Neuronal stem cell (in vitro differentiated cells): ENCODE data around the gene MCRIP2.

ENCODE experiments used
- DNase-seq: peaks from one replicate; pipeline ENCODE4 v3.0.0-alpha.2; 2013; ENCODE audit warnings: low spot score
- H2AFZ ChIP-seq: one replicate; pipeline ENCODE4 v1.6.1; 2013; ENCODE audit warnings: mild to moderate bottlenecking, low read length, inconsistent platforms
- H2AK5ac ChIP-seq: 2 replicates; pipeline ENCODE4 v1.6.1; 2013; ENCODE audit warnings: low read depth, mild to moderate bottlenecking, inconsistent platforms, low read length, moderate library complexity, mixed read lengths
- H2BK120ac ChIP-seq: 2 replicates; pipeline ENCODE4 v1.6.1; 2013; ENCODE audit warnings: low read depth, mild to moderate bottlenecking, inconsistent platforms, low read length, moderate library complexity, mixed read lengths
- H2BK12ac ChIP-seq: one replicate; pipeline ENCODE4 v1.6.1; 2013; ENCODE audit warnings: low read length, inconsistent platforms
- H2BK15ac ChIP-seq: 2 replicates; pipeline ENCODE4 v1.6.1; 2013; ENCODE audit warnings: mild to moderate bottlenecking, low read length, inconsistent platforms, mixed read lengths
- H2BK5ac ChIP-seq: one replicate; pipeline ENCODE4 v1.6.1; 2013; ENCODE audit warnings: inconsistent platforms, mild to moderate bottlenecking, low read length, moderate library complexity
- H3K14ac ChIP-seq: one replicate; pipeline ENCODE4 v1.6.1; 2013; ENCODE audit warnings: low read length, inconsistent platforms
- H3K18ac ChIP-seq: 2 replicates; pipeline ENCODE4 v1.6.1; 2013; ENCODE audit warnings: low read length, inconsistent platforms
- H3K23ac ChIP-seq: 2 replicates; pipeline ENCODE4 v1.6.1; 2013; ENCODE audit warnings: low read depth, mild to moderate bottlenecking, mixed read lengths, low read length, inconsistent platforms; ENCODE audit not compliant: poor library complexity
- H3K27ac ChIP-seq: replicated peaks from 3 replicates; pipeline ENCODE4 v1.5.1; 2013; ENCODE audit warnings: low read length, inconsistent platforms
- H3K27me3 ChIP-seq, 3 experiments: 2 replicates each; pipeline ENCODE4 v1.6.1; 2013; ENCODE audit warnings: low read length in 3 of 3, mild to moderate bottlenecking in 2 of 3, inconsistent platforms in 1 of 3, low read depth in 1 of 3, mixed read lengths in 1 of 3, moderate library complexity in 1 of 3; ENCODE audit not compliant: control insufficient read depth in 3 of 3, insufficient read depth in 3 of 3
- H3K36me3 ChIP-seq, 2 donors: replicated peaks in 1 of 2; 2 replicates each; pipeline ENCODE4 v1.6.1; 2013; ENCODE audit warnings: low read length in 2 of 2; ENCODE audit not compliant: control insufficient read depth in 2 of 2, insufficient read depth in 2 of 2
- H3K4ac ChIP-seq: 2 replicates; pipeline ENCODE4 v1.6.1; 2013; ENCODE audit warnings: inconsistent platforms, mild to moderate bottlenecking, low read length, moderate library complexity
- H3K4me1 ChIP-seq, 2 donors: 1 replicate in 1 of 2; 2 replicates in 1 of 2; pipeline ENCODE4 v1.6.1; 2013; ENCODE audit warnings: low read length in 2 of 2, low read depth in 1 of 2; ENCODE audit not compliant: control insufficient read depth in 2 of 2, insufficient read depth in 1 of 2
- H3K4me2 ChIP-seq: one replicate; pipeline ENCODE4 v1.6.1; 2013; ENCODE audit warnings: mild to moderate bottlenecking, low read length, inconsistent platforms; ENCODE audit not compliant: insufficient read depth, poor library complexity, severe bottlenecking
- H3K4me3 ChIP-seq, 2 donors: 2 replicates each; pipeline ENCODE4 v1.5.1; 2013; ENCODE audit warnings: low read length in 2 of 2, mild to moderate bottlenecking in 2 of 2, inconsistent platforms in 1 of 2, moderate library complexity in 1 of 2
- H3K79me1 ChIP-seq: one replicate; pipeline ENCODE4 v1.6.1; 2013; ENCODE audit warnings: low read depth, mild to moderate bottlenecking, inconsistent platforms, low read length, moderate library complexity
- H3K9ac ChIP-seq: one replicate; pipeline ENCODE4 v1.6.1; 2013; ENCODE audit warnings: mild to moderate bottlenecking, low read depth, low read length, inconsistent platforms; ENCODE audit not compliant: poor library complexity
- H3K9me3 ChIP-seq, 2 donors: replicated peaks in 1 of 2; 2 replicates each; pipeline versions ENCODE3 to v1.6.1; 2013; ENCODE audit warnings: low read length in 2 of 2, mild to moderate bottlenecking in 2 of 2, inconsistent platforms in 1 of 2, low read depth in 1 of 2, mixed read lengths in 1 of 2, moderate library complexity in 1 of 2; ENCODE audit not compliant: control insufficient read depth in 2 of 2, insufficient read depth in 1 of 2
- H4K8ac ChIP-seq: one replicate; pipeline ENCODE4 v1.6.1; 2013; ENCODE audit warnings: low read depth, mild to moderate bottlenecking, inconsistent platforms, low read length, moderate library complexity
- H4K91ac ChIP-seq: one replicate; pipeline ENCODE4 v1.6.1; 2013; ENCODE audit warnings: low read length, low read depth, mild to moderate bottlenecking, inconsistent platforms; ENCODE audit not compliant: poor library complexity
- WGBS, 2 donors: extraction: QIAGEN DNeasy Blood & Tissue Kit; methylation state at CpG; one replicate each; pipeline ENCODE4 v1.1.7; 2013; ENCODE audit warnings: missing lambda C conversion rate in 2 of 2, mixed read lengths in 1 of 2; ENCODE audit not compliant: insufficient read length in 2 of 2, insufficient replicate concordance in 1 of 2; ENCODE audit errors: extremely low coverage in 2 of 2; 5-methylcytosine and 5-hydroxymethylcytosine counted together

The MCRIP2 gene

DNA sequence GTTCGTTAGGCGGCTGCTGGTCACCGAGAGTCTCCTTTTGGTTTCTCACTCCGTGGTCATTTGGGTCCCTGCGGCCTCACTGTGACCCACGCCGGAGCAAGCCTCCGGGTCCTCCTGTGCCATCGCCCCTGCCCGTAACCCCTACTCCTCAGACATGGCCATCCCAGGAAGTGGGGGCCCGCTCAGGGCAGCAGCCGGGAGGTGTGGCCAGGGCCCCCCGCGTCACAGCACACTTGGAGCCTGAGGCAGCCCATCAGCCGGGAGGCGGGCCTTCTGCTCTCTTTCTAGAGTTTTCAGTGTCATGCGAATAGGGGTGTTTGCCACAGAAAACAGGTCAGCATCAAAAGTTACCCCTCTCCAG, 18.7 kb upstream of the MCRIP2 start:
- Histone ChIP-seq H3K23ac (peak overlapping the region; percentile 17), H3K79me1 (peaks cover 9% of the 10 kb centered on the region), H3K9ac (no peak overlapping the region), H3K27ac (no peak overlapping the region), H3K4me2 (no peak overlapping the region), H4K8ac (no peak overlapping the region), H3K4me1 (peaks cover 0 to 7% of the 10 kb centered on the region in 2 donors), H3K4me3 (no peak overlapping the region), H2BK5ac (no peak overlapping the region), H2BK120ac (no peak overlapping the region), H2AFZ (no peak overlapping the region), H3K36me3 (peaks cover 3 to 26% of the 10 kb centered on the region in 2 donors), H2BK15ac (no peak overlapping the region), H3K27me3 (no peaks in the 10 kb centered on the region), H4K91ac (no peak overlapping the region), H3K18ac (peak overlapping the region; percentile 5), H3K9me3 (no peaks in the 10 kb centered on the region), H3K14ac (no peak overlapping the region), H2BK12ac (no peak overlapping the region), H3K4ac (no peak overlapping the region), H2AK5ac (peak overlapping the region; percentile 52)
- no peak for DNase-seq
- WGBS, 2 donors, result no CpG with 5 or more reads among the region's 17 CpGs

DNA sequence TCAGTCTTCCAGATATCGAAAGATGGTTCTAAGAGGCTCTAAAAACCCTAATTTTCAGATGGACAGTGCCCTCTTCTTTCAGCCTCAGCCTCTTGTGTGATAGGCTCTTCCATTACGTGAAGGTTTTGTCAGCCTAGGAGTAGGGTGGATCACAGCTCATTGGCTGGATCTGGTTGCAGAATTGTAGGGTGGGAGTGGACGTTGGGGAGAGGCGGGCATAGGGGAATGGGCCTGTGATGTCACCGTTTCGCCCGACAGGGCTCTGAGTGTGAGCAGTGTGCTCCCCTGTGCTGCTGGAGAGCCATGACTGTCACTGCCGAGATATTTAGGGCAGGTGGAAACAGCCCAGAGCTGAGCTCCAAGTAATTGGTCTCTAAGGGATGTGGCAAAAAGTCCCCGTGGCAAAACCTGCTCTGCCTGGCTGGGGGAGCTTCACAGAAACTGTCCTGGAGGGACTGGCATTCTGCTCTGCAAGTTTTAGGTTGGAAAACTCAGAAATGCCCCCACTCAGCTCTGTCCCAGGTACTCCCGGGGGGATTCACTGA, 17.0 kb upstream of the MCRIP2 start:
- no peak overlapping the region for H3K4me3 ChIP-seq
- no peak overlapping the region for H4K8ac ChIP-seq
- H3K14ac ChIP-seq, result no peak overlapping the region
- WGBS, 2 donors, result no CpG with 5 or more reads among the region's 10 CpGs
- H2AK5ac ChIP-seq, result peak overlapping the region; percentile 52
- peaks cover 8% of the 10 kb centered on the region for H3K79me1 ChIP-seq
- H3K4me2 ChIP-seq, result no peak overlapping the region
- H2BK120ac ChIP-seq, result no peak overlapping the region
- H3K4ac ChIP-seq, result no peak overlapping the region
- H3K4me1 ChIP-seq, result peaks cover 16 to 19% of the 10 kb centered on the region in 2 donors
- H3K9me3 ChIP-seq, result no peaks in the 10 kb centered on the region
- H2BK15ac ChIP-seq, result no peak overlapping the region
- H3K18ac ChIP-seq, result peak overlapping the region; percentile 8
- no peak overlapping the region for H3K23ac ChIP-seq
- H3K36me3 ChIP-seq, result peaks cover 3 to 35% of the 10 kb centered on the region in 2 donors
- no peak overlapping the region for H4K91ac ChIP-seq
- H3K27me3 ChIP-seq, result no peaks in the 10 kb centered on the region
- H2AFZ ChIP-seq, result no peak overlapping the region
- no peak overlapping the region for H2BK12ac ChIP-seq
- H2BK5ac ChIP-seq, result no peak overlapping the region
- no peak for DNase-seq
- H3K9ac ChIP-seq, result no peak overlapping the region
- no peak overlapping the region for H3K27ac ChIP-seq

DNA sequence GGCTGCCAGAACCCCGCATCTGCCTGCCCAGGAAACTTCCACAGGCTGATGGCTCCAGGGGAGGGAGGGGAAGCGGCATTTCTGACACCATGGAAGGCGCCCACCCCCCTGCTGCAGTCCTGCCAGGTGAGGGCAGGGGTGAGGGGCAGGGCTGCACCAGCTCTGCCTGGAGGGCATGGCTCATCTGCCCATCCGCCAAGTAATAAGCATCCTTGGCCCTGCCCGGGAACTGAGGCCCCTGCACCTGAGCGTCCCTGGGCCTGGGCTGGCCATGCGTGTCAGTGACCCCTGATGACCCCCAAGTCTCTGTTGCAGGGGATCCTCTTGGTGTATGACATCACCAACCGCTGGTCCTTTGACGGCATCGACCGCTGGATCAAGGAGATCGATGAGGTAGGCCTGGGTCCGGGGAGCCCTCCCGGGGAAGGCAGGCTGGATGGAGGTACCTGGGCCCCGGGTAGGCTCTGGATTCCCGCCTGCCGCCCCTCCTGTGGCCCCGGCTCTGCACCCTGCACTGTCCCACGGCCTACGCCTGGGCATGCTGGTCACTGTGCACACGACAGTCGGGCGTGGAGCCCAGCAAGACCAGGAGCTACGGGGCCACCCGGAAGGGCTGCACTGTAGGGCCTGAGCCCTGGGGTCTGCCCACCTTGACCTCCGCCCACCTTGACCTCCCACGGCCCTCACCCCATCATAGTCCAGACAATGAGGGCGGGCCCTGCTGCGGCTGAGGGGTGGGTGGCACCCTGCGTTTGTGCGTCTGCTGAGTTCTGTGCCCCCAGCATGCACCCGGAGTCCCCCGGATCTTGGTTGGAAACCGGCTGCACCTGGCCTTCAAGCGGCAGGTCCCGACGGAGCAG, 16.3 kb upstream of the MCRIP2 start:
- no peak for DNase-seq
- no peaks in the 10 kb centered on the region for H3K9me3 ChIP-seq
- no peak overlapping the region for H2AFZ ChIP-seq
- H3K27me3 ChIP-seq, result no peaks in the 10 kb centered on the region
- H3K4ac ChIP-seq, result peak overlapping the region; percentile 37
- H3K4me1 ChIP-seq, result peaks cover 20 to 24% of the 10 kb centered on the region in 2 donors
- H3K18ac ChIP-seq, result no peak overlapping the region
- H2BK12ac ChIP-seq, result no peak overlapping the region
- H3K9ac ChIP-seq, result peak overlapping the region; percentile 50
- H3K14ac ChIP-seq, result no peak overlapping the region
- H2BK15ac ChIP-seq, result no peak overlapping the region
- no peak overlapping the region for H4K8ac ChIP-seq
- peak overlapping the region; percentile 53 for H2BK5ac ChIP-seq
- H3K4me3 ChIP-seq, result no peak overlapping the region
- peak overlapping the region; percentile 79 for H2AK5ac ChIP-seq
- H3K27ac ChIP-seq, result no peak overlapping the region
- peak overlapping the region; percentile 55 for H3K23ac ChIP-seq
- no peak overlapping the region for H4K91ac ChIP-seq
- WGBS, 2 donors, result no CpG with 5 or more reads among the region's 37 CpGs
- no peak overlapping the region for H3K4me2 ChIP-seq
- no peak overlapping the region for H2BK120ac ChIP-seq
- H3K36me3 ChIP-seq, result peaks cover 3 to 35% of the 10 kb centered on the region in 2 donors
- peaks cover 8% of the 10 kb centered on the region for H3K79me1 ChIP-seq

DNA sequence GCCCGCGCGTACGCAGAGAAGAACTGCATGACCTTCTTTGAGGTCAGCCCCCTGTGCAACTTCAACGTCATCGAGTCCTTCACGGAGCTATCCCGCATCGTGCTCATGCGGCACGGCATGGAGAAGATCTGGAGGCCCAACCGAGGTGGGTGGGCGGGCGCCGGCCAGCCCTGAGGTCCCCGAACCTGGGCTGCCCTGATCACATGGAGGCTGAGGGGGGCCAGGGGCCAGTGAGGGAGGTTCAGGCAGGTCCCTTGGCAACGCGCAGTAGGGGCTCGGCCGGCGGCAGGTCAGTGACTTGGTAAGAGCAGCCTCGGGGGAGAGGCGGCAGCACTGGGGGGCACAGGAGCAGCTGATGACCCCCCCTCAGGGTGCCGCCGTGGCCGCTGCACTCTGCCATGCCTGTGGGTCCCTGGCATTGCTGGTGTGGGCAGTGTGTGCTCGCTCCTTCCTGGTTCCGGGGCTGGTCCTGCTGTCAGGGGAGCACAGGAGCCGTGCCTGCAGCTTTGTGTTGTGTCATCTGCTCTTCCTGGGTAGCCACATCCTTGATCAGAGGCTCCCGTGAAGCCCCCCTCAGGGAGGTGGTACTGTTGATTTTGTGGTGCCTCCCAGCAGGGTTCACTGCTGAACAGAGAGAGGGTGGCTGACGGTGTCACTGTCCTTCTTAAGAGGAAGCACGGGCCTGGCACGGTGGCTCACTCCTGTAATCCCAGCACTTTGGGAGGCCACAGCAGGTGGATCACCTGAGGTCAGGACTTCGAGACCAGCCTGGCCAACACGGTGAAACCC, 15.5 kb upstream of the MCRIP2 start:
- Histone ChIP-seq H2BK120ac (no peak overlapping the region), H3K27me3 (no peaks in the 10 kb centered on the region), H4K91ac (no peak overlapping the region), H3K27ac (no peak overlapping the region), H3K79me1 (peaks cover 8% of the 10 kb centered on the region), H3K4me3 (no peak overlapping the region), H2BK15ac (no peak overlapping the region), H2AK5ac (peak overlapping the region; percentile 46), H3K4ac (peak overlapping the region; percentile 37), H2BK5ac (no peak overlapping the region), H3K23ac (peak overlapping the region; percentile 55), H3K4me2 (no peak overlapping the region), H3K9ac (no peak overlapping the region), H4K8ac (no peak overlapping the region), H3K9me3 (no peaks in the 10 kb centered on the region), H2AFZ (no peak overlapping the region), H3K4me1 (peaks cover 26 to 27% of the 10 kb centered on the region in 2 donors), H3K14ac (peak overlapping the region; percentile 71), H3K36me3 (peaks cover 3 to 35% of the 10 kb centered on the region in 2 donors), H3K18ac (peak overlapping the region; percentile 28), H2BK12ac (no peak overlapping the region)
- no peak for DNase-seq
- WGBS, 2 donors, result no CpG with 5 or more reads among the region's 35 CpGs
